Uterus (tissue), 4 donors: ENCODE measurements around the gene PITPNM2. TPM values are rescaled to one million over a fixed set of nuclear protein-coding genes. Genes with fewer than 3 reads are reported as not detected.
A peak's percentile ranks its signal among the peaks of the same experiment; 100 is the strongest.

Source experiments
- DNase-seq, 2 donors: peaks; one replicate each; pipeline ENCODE4 v3.0.0-alpha.2; 2019 to 2020
- H3K27ac ChIP-seq, 2 donors: fragments of 200-600 bp; sonication (generic); 1 replicate in 1 of 2; 2 replicates in 1 of 2; pipeline ENCODE4 v1.5.1; 2016 to 2018
- H3K27me3 ChIP-seq, 2 donors: fragments of 200-600 bp; sonication (generic); one replicate each; pipeline ENCODE4 v1.5.1; 2018 to 2019; ENCODE audit warnings: control low read depth in 1 of 2
- H3K36me3 ChIP-seq, 2 donors: fragments of 200-600 bp; sonication (generic); one replicate each; pipeline ENCODE4 v1.5.1; 2019; ENCODE audit warnings: control low read depth in 1 of 2
- H3K4me1 ChIP-seq, 2 donors: fragments of 200-600 bp; sonication (generic); one replicate each; pipeline ENCODE4 v1.5.1; 2018 to 2019; ENCODE audit warnings: control low read depth in 1 of 2
- H3K4me3 ChIP-seq, 2 donors: fragments of 200-600 bp; sonication (generic); 1 replicate in 1 of 2; 2 replicates in 1 of 2; pipeline ENCODE4 v1.5.1; 2018 to 2019; ENCODE audit warnings: mild to moderate bottlenecking in 1 of 2
- H3K9me3 ChIP-seq, 2 donors: fragments of 200-600 bp; sonication (generic); one replicate each; pipeline ENCODE4 v1.5.1; 2019; ENCODE audit warnings: control low read depth in 1 of 2
- POLR2A ChIP-seq, 2 donors: fragments of 450-650 bp; IDR thresholded peaks; one replicate each; pipeline ENCODE4 v1.6.1; 2016; ENCODE audit warnings: antibody characterized with exemption in 2 of 2, mild to moderate bottlenecking in 1 of 2, moderate library complexity in 1 of 2
- intact Hi-C: fragments of 100-400 bp; cut with DNase I; formaldehyde crosslinking; loops from one replicate; pipeline ENCODE4 v1.15.1; 2023; ENCODE audit warnings: low total_unique reads
- total RNA-seq, 4 donors: library from RNA; depleted of rRNA in 3 of 4; stranded (reverse); fragments of >200 nt in 3 of 4; gene quantifications; one replicate each; pipeline versions ENCODE4 v1.1.0 to v1.2.4, GENCODE V29; 2014 to 2023
- TF ChIP-seq, protein P1 (sequence below), 4 experiments: fragments of 200-600 bp in 2 of 4; fragments of 450-650 bp in 2 of 4; sonication (generic) in 2 of 4; IDR thresholded peaks; one replicate each; pipeline ENCODE4 v1.5.1; 2016 to 2019; ENCODE audit warnings: antibody characterized with exemption in 4 of 4, mild to moderate bottlenecking in 2 of 4, moderate library complexity in 1 of 4
- donor health status: DM: yes; HTN: yes; CAD: no.

PITPNM2 gene
- total RNA-seq, 4 donors from 2014 or later = 0.59 to 35.1 (median 4.2) TPM

DNA sequence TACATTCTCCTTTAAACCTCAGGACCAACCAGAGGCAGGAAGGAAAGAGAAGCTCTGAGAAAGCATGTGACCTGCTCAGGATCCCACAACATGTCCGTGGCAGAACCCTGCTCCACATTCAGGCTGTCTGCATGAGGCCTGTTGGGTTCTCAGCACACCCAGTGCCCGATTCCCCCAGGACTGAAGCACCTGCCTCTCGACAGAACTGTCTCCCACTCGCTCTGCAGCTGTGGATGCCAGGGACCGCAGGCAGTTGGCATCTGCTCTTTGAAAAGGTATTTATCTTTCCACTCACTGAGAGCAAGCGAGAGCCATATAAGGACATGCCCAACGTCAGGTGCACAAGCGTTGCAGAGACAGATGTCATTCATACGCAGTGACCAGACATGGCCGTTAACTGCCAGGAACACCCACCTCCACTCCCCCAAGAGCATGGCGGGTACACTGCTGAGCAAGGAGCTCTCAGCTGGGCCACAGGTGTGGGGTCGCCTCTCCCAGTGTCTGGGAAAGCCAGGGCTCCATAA lies 18.9 kb downstream of the PITPNM2 start:
- no peak overlapping the region for H3K27ac ChIP-seq
- no peak overlapping the region for H3K4me3 ChIP-seq
- no peaks in the 10 kb centered on the region for H3K4me1 ChIP-seq
- H3K9me3 ChIP-seq = no peaks in the 10 kb centered on the region
- intact Hi-C loops = no loop called here
- no peak for DNase-seq
- TF ChIP-seq, protein P1, sequence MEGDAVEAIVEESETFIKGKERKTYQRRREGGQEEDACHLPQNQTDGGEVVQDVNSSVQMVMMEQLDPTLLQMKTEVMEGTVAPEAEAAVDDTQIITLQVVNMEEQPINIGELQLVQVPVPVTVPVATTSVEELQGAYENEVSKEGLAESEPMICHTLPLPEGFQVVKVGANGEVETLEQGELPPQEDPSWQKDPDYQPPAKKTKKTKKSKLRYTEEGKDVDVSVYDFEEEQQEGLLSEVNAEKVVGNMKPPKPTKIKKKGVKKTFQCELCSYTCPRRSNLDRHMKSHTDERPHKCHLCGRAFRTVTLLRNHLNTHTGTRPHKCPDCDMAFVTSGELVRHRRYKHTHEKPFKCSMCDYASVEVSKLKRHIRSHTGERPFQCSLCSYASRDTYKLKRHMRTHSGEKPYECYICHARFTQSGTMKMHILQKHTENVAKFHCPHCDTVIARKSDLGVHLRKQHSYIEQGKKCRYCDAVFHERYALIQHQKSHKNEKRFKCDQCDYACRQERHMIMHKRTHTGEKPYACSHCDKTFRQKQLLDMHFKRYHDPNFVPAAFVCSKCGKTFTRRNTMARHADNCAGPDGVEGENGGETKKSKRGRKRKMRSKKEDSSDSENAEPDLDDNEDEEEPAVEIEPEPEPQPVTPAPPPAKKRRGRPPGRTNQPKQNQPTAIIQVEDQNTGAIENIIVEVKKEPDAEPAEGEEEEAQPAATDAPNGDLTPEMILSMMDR (IDR thresholded peaks at IDR 0.05) = no peak
- no peak for TF ChIP-seq POLR2A (IDR thresholded peaks at IDR 0.05)
- H3K27me3 ChIP-seq = no peaks in the 10 kb centered on the region
- no peaks in the 10 kb centered on the region for H3K36me3 ChIP-seq

DNA sequence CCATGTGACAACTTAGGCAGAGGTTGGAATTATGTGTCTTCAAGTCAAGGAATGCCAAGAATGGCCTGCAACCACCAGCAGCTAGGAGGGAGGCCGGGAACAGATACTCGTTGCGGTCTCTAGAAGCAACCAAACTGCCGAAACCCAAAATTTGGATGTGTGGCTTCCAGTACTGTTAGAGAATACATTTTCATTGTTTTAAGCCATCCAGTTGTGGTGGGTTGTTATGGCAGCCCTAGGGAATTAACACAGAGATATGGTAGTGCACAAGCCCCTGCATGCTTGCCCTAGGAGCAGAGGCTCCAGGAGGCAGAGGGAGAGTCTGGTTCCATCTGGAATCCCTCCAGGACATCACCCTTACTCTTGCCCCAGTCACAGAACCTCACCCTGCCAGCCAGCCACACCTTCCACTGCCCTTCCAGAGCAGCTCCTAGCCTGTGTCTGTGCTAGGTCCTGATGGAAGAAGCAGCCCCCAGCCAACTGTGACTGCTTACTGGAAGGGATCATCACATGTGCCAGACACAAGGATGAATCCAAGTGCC lies 19.5 kb downstream of the PITPNM2 start:
- Histone ChIP-seq H3K27ac (no peak overlapping the region), H3K36me3 (no peaks in the 10 kb centered on the region), H3K4me1 (no peaks in the 10 kb centered on the region), H3K9me3 (no peaks in the 10 kb centered on the region), H3K27me3 (no peaks in the 10 kb centered on the region), H3K4me3 (no peak overlapping the region)
- intact Hi-C loops = no loop called here
- DNase-seq = no peak
- TF ChIP-seq, protein P1 (IDR thresholded peaks at IDR 0.05) = no peak
- no peak for TF ChIP-seq POLR2A (IDR thresholded peaks at IDR 0.05)

DNA sequence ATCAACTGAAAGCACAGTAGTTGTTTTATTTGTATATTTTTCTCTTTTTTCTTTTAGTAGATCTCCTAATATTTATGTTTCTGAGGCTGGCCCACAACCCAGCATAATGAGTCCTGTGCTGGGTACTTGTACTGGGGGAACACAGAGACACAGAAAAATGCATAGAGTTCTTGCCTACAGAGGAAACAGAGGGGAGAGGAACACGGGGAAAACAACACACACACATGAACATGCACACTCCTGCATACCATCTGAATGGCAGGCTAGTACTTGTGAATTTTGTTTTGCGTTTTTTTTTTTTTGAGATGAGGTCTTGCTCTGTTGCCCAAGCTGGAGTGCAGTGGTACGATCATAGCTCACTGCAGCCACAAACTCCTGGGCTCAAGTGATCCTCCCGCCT lies 21.3 kb downstream of the PITPNM2 start:
- H3K27me3 ChIP-seq = no peaks in the 10 kb centered on the region
- H3K9me3 ChIP-seq = no peaks in the 10 kb centered on the region
- DNase-seq = no peak
- H3K4me3 ChIP-seq = no peak overlapping the region
- H3K4me1 ChIP-seq = no peaks in the 10 kb centered on the region
- intact Hi-C loops = no loop called here
- H3K36me3 ChIP-seq = no peaks in the 10 kb centered on the region
- no peak overlapping the region for H3K27ac ChIP-seq
- TF ChIP-seq POLR2A (IDR thresholded peaks at IDR 0.05) = no peak
- TF ChIP-seq, protein P1 (IDR thresholded peaks at IDR 0.05) = no peak

DNA sequence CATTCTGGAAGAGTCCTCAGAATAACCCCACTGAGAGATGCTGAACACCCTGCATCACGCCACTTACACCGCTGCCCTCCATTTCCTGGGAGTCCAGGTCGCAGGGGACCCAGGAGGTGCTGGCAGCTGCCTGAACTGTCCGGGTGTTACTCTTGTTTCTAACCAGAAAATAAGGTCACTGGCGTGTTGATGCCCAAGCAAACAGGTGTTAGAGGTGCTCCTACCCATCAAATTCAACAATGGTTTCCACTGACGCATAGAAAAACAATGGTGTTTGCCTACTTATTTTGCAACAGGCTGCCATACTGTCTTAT lies 23.8 kb downstream of the PITPNM2 start:
- intact Hi-C loops = no loop called here
- Histone ChIP-seq H3K36me3 (no peaks in the 10 kb centered on the region), H3K27ac (no peak overlapping the region), H3K4me1 (no peaks in the 10 kb centered on the region), H3K9me3 (no peaks in the 10 kb centered on the region), H3K27me3 (no peaks in the 10 kb centered on the region), H3K4me3 (no peak overlapping the region)
- TF ChIP-seq, protein P1 (IDR thresholded peaks at IDR 0.05) = no peak
- no peak for TF ChIP-seq POLR2A (IDR thresholded peaks at IDR 0.05)
- DNase-seq = no peak

DNA sequence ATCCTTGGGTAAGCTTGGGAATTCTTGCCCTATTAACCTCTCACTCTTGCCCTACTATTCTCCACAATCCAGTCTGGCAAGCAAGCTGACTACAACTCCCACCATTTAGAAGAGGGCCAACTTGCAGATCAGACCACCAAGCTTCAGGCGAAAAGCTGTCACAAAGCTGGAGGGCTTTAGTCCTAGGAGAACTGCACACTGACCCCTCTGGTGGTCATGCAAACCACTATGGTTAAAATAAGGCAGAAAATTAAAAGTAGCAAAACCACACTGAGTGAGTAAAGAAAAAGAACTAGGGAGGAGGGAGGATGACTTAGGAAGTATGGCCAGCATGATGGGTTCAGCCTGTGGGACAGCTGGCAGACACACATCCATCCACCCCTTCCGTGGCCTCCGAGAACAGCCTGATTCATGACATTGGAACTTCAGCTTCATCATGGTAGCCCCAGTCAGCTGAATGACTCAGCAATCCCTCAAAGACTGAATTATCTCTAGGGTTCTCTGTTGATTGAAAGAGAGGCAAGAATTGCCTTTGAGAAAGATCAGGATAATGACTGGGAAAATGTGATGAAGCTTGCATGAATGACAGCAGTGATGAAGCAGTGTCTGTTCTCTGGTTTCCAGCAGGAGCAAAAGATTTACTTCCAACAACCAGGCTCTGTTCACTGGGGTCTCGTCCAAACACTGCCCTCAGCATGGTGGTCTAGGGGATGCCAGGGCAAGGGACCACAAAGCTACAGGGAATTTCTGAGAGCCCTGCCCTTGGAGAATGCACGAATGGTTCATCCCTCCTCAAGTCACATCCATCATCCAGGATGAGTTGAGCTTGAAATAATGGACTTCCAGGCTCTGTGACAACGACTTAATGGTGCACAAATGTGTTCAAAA lies 24.4 kb downstream of the PITPNM2 start:
- H3K4me1 ChIP-seq = no peaks in the 10 kb centered on the region
- H3K36me3 ChIP-seq = no peaks in the 10 kb centered on the region
- DNase-seq = peak; percentile 47 to 68
- intact Hi-C loops = no loop called here
- H3K27me3 ChIP-seq = no peaks in the 10 kb centered on the region
- H3K27ac ChIP-seq = no peak overlapping the region
- H3K9me3 ChIP-seq = no peaks in the 10 kb centered on the region
- no peak overlapping the region for H3K4me3 ChIP-seq
- TF ChIP-seq, protein P1 (IDR thresholded peaks at IDR 0.05) = no peak
- TF ChIP-seq POLR2A (IDR thresholded peaks at IDR 0.05) = no peak
